ENCODE measurements around the gene SAP30BP. TPM values are rescaled to one million over a fixed set of nuclear protein-coding genes. Genes with fewer than 3 reads are reported as not detected.

Gene SAP30BP
- total and polyA plus RNA-seq, 10 of the 15 experiments (the other 5 are each of a cell fraction or from before 2014, with no cell fraction given): 57.9 to 166 (median 94.5) TPM

DNA sequence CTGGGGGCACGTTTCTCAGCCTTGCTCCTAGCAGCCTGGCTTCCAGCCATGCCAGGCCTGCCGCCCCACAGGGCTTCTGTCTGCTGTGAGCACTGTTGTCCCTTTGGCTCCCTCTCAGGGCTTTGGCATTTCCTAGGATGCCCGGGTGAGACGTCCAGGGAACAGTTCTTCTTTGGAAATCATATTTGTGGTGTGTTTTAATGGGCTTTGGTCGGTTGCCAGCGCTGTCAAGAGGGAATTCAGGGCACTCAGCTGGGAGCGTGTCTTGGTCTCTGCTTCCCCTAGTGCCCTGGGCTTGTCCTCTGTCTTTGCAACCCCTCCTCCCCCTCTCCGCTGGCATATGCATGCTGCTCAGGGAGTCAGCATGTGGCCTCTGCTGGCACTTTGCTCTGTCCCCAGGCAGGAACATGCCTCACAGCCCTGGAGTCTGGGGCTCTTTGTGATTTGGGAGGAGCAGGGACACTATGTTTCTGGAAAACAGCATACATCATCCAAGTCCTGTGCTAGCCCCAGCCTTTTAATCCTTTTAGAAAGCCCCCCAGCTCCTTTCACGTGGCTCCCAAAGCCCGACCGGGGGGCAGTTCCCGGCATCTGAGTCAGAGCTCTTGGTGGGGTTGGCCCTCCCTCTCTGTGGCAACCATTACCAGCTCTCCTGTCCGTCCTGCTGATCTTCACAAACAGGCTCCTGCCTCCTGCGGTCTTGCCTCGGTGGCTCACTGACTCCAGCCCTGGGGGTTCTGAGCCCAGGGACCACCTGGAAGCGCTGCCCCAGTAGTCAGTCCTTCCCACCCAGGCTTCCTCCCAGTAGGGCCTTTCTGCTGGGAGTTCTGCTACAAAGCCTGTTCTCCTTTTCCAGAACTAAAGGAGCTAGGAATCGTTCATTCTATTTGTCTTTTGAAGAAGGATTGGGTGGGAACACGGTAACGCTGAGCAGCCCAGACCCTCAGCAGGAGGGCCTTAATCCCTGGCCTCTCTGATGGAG lies 26.7 kb downstream of the SAP30BP start:
- Histone ChIP-seq H3K4me1 (ENCODE audit: control insufficient read depth, insufficient read depth, low read length) (peaks cover 19% of the 10 kb centered on the region), H2AFZ (ENCODE audit: control insufficient read depth, low read depth, low read length) (no peak overlapping the region), H3K27ac (ENCODE audit: control insufficient read depth, insufficient read depth) (no peak overlapping the region), H3K36me3 (ENCODE audit: control insufficient read depth in 2 of 2, insufficient read depth in 2 of 2, low read length in 1 of 2) (peaks cover 20 to 25% of the 10 kb centered on the region in 2 experiments; a peak in 3 of 4 replicates), H3K9ac (ENCODE audit: control insufficient read depth, insufficient read depth, low read length) (no peak overlapping the region), H3K27me3 (replicated peaks in 1 of 2; ENCODE audit: control insufficient read depth in 2 of 2, insufficient read depth in 2 of 2, low read length in 1 of 2) (no peaks in the 10 kb centered on the region), H3K79me2 (ENCODE audit: control insufficient read depth, insufficient read depth, low read length) (peaks cover 21% of the 10 kb centered on the region), H3K4me3 (no peak overlapping the region), H3K9me3 (replicated peaks; ENCODE audit: control insufficient read depth, insufficient read depth, low read length) (no peaks in the 10 kb centered on the region), H4K20me1 (ENCODE audit: control insufficient read depth, insufficient read depth) (no peaks in the 10 kb centered on the region), H3K4me2 (ENCODE audit: control insufficient read depth, insufficient read depth) (no peak overlapping the region)
- ATAC-seq: no peak
- POLR2A ChIA-PET: interaction anchor here (0.6 kb wide), 1 partner anchor 167 kb away, joined by 4 read pairs; no protein-coding TSS in a partner anchor
- intact Hi-C loops (cut with micrococcal nuclease; ENCODE audit: unreplicated experiment): no loop called here
- WGBS (ENCODE audit: insufficient coverage, insufficient replicate concordance, low lambda C conversion rate, missing lambda C conversion rate): 91% methylated on average over 19 of the region's 19 CpGs
- BruUV-seq (replicated peaks): no TSS peak
- DNase-seq (ENCODE audit: low read depth, low spot score): no peak
- SMC1A ChIA-PET (ENCODE audit: uncharacterized antibody, unreplicated experiment): interaction anchor here (0.6 kb wide), 1 partner anchor 1144 kb away, joined by 3 read pairs; no protein-coding TSS in a partner anchor
- in situ Hi-C loops (cut with MboI): no loop called here
- RAD21 ChIA-PET (ENCODE audit: unreplicated experiment): interaction anchor here (0.6 kb wide), 1 partner anchor 16 kb away, joined by 4 read pairs; no protein-coding TSS in a partner anchor
- CTCF ChIA-PET: interaction anchor here (1.1 kb wide), 1 partner anchor 54 kb away, joined by 3 read pairs; no protein-coding TSS in a partner anchor
- FAIRE-seq: no peak
- TF ChIP-seq, protein P1, sequence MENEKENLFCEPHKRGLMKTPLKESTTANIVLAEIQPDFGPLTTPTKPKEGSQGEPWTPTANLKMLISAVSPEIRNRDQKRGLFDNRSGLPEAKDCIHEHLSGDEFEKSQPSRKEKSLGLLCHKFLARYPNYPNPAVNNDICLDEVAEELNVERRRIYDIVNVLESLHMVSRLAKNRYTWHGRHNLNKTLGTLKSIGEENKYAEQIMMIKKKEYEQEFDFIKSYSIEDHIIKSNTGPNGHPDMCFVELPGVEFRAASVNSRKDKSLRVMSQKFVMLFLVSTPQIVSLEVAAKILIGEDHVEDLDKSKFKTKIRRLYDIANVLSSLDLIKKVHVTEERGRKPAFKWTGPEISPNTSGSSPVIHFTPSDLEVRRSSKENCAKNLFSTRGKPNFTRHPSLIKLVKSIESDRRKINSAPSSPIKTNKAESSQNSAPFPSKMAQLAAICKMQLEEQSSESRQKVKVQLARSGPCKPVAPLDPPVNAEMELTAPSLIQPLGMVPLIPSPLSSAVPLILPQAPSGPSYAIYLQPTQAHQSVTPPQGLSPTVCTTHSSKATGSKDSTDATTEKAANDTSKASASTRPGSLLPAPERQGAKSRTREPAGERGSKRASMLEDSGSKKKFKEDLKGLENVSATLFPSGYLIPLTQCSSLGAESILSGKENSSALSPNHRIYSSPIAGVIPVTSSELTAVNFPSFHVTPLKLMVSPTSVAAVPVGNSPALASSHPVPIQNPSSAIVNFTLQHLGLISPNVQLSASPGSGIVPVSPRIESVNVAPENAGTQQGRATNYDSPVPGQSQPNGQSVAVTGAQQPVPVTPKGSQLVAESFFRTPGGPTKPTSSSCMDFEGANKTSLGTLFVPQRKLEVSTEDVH (IDR thresholded peaks at IDR 0.05; ENCODE audit: low read depth, partially characterized antibody): no peak
- TF ChIP-seq NR2C2 (IDR thresholded peaks at IDR 0.05; ENCODE audit: borderline replicate concordance, control insufficient read depth, insufficient read length, low read depth): no peak
- TF ChIP-seq SREBF2 (IDR thresholded peaks at IDR 0.05; ENCODE audit: low read length): no peak
- TF ChIP-seq SUZ12 (IDR thresholded peaks at IDR 0.05; ENCODE audit: unreplicated experiment): no peak
- TF ChIP-seq TCF12 (IDR thresholded peaks at IDR 0.05; ENCODE audit: low read depth, low read length): no peak
- TF ChIP-seq, protein P2, sequence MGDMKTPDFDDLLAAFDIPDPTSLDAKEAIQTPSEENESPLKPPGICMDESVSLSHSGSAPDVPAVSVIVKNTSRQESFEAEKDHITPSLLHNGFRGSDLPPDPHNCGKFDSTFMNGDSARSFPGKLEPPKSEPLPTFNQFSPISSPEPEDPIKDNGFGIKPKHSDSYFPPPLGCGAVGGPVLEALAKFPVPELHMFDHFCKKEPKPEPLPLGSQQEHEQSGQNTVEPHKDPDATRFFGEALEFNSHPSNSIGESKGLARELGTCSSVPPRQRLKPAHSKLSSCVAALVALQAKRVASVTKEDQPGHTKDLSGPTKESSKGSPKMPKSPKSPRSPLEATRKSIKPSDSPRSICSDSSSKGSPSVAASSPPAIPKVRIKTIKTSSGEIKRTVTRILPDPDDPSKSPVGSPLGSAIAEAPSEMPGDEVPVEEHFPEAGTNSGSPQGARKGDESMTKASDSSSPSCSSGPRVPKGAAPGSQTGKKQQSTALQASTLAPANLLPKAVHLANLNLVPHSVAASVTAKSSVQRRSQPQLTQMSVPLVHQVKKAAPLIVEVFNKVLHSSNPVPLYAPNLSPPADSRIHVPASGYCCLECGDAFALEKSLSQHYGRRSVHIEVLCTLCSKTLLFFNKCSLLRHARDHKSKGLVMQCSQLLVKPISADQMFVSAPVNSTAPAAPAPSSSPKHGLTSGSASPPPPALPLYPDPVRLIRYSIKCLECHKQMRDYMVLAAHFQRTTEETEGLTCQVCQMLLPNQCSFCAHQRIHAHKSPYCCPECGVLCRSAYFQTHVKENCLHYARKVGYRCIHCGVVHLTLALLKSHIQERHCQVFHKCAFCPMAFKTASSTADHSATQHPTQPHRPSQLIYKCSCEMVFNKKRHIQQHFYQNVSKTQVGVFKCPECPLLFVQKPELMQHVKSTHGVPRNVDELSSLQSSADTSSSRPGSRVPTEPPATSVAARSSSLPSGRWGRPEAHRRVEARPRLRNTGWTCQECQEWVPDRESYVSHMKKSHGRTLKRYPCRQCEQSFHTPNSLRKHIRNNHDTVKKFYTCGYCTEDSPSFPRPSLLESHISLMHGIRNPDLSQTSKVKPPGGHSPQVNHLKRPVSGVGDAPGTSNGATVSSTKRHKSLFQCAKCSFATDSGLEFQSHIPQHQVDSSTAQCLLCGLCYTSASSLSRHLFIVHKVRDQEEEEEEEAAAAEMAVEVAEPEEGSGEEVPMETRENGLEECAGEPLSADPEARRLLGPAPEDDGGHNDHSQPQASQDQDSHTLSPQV (IDR thresholded peaks at IDR 0.05): no peak
- no peak for TF ChIP-seq CEBPB (IDR thresholded peaks at IDR 0.05; ENCODE audit: borderline replicate concordance in 1 of 2, low read depth in 2 of 2, low read length in 2 of 2)
- TF ChIP-seq PML (IDR thresholded peaks at IDR 0.05; ENCODE audit: low read length): no peak
- TF ChIP-seq GABPA (IDR thresholded peaks at IDR 0.05; ENCODE audit: low read depth): no peak
- TF ChIP-seq ZNF622 (IDR thresholded peaks at IDR 0.05): no peak
- no peak for TF ChIP-seq ZNF217 (IDR thresholded peaks at IDR 0.05)
- TF ChIP-seq SP1 (IDR thresholded peaks at IDR 0.05; ENCODE audit: low read depth, low read length): no peak
- no peak for TF ChIP-seq MTA3 (IDR thresholded peaks at IDR 0.05; ENCODE audit: borderline replicate concordance, low read length)
- TF ChIP-seq NFIC (IDR thresholded peaks at IDR 0.05; ENCODE audit: low read depth, low read length): no peak
- no peak for TF ChIP-seq YY1 (IDR thresholded peaks at IDR 0.05; ENCODE audit: low read depth, low read length)
- TF ChIP-seq BMI1 (IDR thresholded peaks at IDR 0.05; ENCODE audit: borderline replicate concordance): no peak
- TF ChIP-seq BHLHE40 (IDR thresholded peaks at IDR 0.05; ENCODE audit: borderline replicate concordance in 1 of 2, low read depth in 2 of 2, low read length in 1 of 2): no peak
